Left lung (tissue), 10 donors: ENCODE data around the gene HPS4. TPM values are rescaled to one million over a fixed set of nuclear protein-coding genes. Genes with fewer than 3 reads are reported as not detected.

Experiments
- ATAC-seq: fragments of 200-7000 bp; cut with Tn5 transposase; one replicate; pipeline ENCODE4 v1.9.1; 2020; ENCODE audit warnings: moderate library complexity
- DNase-seq, 4 donors: peaks; one replicate each; pipeline ENCODE4 v3.0.0-alpha.2; 2013 to 2020
- H3K27ac ChIP-seq, 2 donors: fragments of 200-600 bp; sonication (generic) in 1 of 2; one replicate each; pipeline versions ENCODE4 v1.5.0 to v1.8.0; 2020 to 2021
- H3K27me3 ChIP-seq, 2 donors: fragments of 200-600 bp; sonication (generic) in 1 of 2; one replicate each; pipeline versions ENCODE4 v1.5.0 to v1.8.0; 2020 to 2021
- H3K36me3 ChIP-seq, 2 donors: fragments of 200-600 bp; sonication (generic) in 1 of 2; one replicate each; pipeline versions ENCODE4 v1.5.0 to v1.8.0; 2020 to 2021
- H3K4me1 ChIP-seq, 2 donors: fragments of 200-600 bp; one replicate each; pipeline ENCODE4 v1.8.0; 2021
- H3K4me3 ChIP-seq, 2 donors: fragments of 200-600 bp; sonication (generic) in 1 of 2; one replicate each; pipeline versions ENCODE4 v1.5.0 to v1.8.0; 2020 to 2021; ENCODE audit warnings: mild to moderate bottlenecking in 1 of 2
- H3K9me3 ChIP-seq, 2 donors: fragments of 200-600 bp; sonication (generic) in 1 of 2; one replicate each; pipeline versions ENCODE4 v1.5.0 to v1.8.0; 2020 to 2021
- intact Hi-C, 2 donors: fragments of 100-400 bp; cut with DNase I; formaldehyde crosslinking; loops; one replicate each; pipeline versions ENCODE4 v1.11.2 to v1.14.2; 2022
- polyA plus RNA-seq, 6 donors: library from polyadenylated mRNA; unstranded; fragments of 120-200 nt; gene quantifications; one replicate each; pipeline ENCODE4 v1.2.1, GENCODE V29; 2013; ENCODE audit not compliant: insufficient read length in 6 of 6
- total RNA-seq, 2 donors: library from RNA; stranded (reverse); fragmentation: NEBNext Ultra II Directional; extraction: Animal tissue kit (Norgen Biotek cat#: 25700); gene quantifications; one replicate each; pipeline ENCODE4 v1.2.1, GENCODE V29; 2021
- TF ChIP-seq, protein P1 (sequence below), 2 donors: fragments of 200-600 bp; sonication (generic) in 1 of 2; IDR thresholded peaks; one replicate each; pipeline versions ENCODE4 v1.5.0 to v1.8.0; 2021; ENCODE audit warnings: antibody characterized with exemption in 2 of 2
- donor health status: DM: no; HTN: yes; CAD: no.
- donor health status: DM: no; HTN: no; CAD: no.

The HPS4 gene
- total and polyA plus RNA-seq, 8 donors: 25.4 to 40.7 (median 34.4) TPM

DNA sequence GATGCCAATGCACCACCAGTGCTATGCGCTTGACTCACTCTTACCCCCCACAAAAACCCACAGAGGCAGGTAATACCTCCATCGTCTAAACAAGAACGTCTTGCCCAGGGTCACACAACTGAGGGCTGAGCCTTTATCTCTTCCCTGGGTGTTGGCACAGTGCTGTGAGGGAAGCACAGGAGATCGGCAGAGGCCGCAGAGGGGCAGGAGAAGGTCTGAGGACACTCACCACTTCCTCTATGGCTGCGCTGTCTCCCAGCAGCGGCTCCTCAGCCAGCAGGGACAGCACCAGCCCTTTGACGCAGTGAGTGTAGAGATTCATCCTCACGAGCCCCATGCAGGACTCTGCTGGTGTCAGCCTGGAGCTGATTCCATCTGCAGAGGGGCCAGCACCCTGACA lies 19.9 kb downstream of the HPS4 start:
- DNase-seq: no peak
- ATAC-seq: no peak
- H3K27ac ChIP-seq: no peak overlapping the region
- H3K4me1 ChIP-seq: no peaks in the 10 kb centered on the region
- no peaks in the 10 kb centered on the region for H3K9me3 ChIP-seq
- intact Hi-C loops: loop anchor here in 1 of 2 donors (10.0 kb wide), 1 partner anchor 69 kb away; no protein-coding TSS in a partner anchor
- no peaks in the 10 kb centered on the region for H3K27me3 ChIP-seq
- H3K36me3 ChIP-seq: peaks cover 0 to 84% of the 10 kb centered on the region in 2 donors
- no peak overlapping the region for H3K4me3 ChIP-seq
- TF ChIP-seq, protein P1, sequence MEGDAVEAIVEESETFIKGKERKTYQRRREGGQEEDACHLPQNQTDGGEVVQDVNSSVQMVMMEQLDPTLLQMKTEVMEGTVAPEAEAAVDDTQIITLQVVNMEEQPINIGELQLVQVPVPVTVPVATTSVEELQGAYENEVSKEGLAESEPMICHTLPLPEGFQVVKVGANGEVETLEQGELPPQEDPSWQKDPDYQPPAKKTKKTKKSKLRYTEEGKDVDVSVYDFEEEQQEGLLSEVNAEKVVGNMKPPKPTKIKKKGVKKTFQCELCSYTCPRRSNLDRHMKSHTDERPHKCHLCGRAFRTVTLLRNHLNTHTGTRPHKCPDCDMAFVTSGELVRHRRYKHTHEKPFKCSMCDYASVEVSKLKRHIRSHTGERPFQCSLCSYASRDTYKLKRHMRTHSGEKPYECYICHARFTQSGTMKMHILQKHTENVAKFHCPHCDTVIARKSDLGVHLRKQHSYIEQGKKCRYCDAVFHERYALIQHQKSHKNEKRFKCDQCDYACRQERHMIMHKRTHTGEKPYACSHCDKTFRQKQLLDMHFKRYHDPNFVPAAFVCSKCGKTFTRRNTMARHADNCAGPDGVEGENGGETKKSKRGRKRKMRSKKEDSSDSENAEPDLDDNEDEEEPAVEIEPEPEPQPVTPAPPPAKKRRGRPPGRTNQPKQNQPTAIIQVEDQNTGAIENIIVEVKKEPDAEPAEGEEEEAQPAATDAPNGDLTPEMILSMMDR (IDR thresholded peaks at IDR 0.05): no peak

DNA sequence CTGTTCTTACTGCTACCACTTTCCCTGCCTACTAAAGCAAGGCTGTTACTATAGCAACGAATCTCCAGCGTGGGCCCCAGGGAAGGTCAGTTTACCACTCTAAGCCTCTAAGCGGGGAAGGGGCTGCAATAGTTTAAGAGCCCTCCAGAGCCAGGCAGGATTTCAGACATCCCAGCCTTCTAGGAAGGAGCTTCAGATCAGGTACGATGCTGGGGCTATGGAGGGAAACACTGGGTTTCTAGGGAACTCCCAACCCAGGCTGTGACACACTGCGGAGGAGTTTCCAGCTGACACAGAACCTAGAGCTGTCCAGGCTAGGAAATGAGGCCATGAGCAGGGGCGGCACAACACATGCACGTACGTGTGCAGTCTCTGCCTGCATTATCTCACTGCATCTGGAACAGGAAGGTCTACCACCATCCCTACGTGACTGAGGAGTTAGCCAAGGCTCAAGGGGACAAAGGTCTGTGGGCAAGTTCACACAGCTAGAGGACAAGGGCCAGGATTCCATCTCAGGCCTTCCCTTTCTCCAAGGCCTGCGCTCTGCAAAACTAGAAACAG lies 20.4 kb downstream of the HPS4 start:
- Histone ChIP-seq H3K27ac (no peak overlapping the region), H3K36me3 (peaks cover 0 to 84% of the 10 kb centered on the region in 2 donors), H3K4me3 (no peak overlapping the region), H3K27me3 (no peaks in the 10 kb centered on the region), H3K4me1 (no peaks in the 10 kb centered on the region), H3K9me3 (no peaks in the 10 kb centered on the region)
- intact Hi-C loops: loop anchor here in 1 of 2 donors (10.0 kb wide), 1 partner anchor 68 kb away; no protein-coding TSS in a partner anchor
- ATAC-seq (no peak), DNase-seq (no peak)
- TF ChIP-seq, protein P1 (IDR thresholded peaks at IDR 0.05): no peak

DNA sequence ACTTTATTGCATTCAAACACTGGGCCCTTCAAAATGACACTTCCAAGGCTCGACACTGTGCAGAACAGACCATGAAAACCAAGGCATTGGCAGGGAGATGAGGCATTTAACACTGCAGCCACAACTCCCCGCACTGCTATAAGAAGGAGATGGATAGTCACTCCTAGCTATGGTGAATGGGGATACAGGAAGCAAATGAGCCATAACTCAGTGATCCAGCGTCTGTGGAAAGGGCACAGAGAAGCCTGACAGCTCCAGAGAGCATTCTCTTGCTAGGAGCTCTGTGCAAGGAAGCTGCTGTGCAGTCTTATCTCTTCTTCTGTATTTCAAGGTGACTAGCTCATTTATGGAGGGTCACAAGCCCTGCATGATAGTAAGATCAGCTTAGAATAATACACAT lies 20.9 kb downstream of the HPS4 start:
- Histone ChIP-seq H3K27ac (no peak overlapping the region), H3K4me1 (no peaks in the 10 kb centered on the region), H3K4me3 (no peak overlapping the region), H3K9me3 (no peaks in the 10 kb centered on the region), H3K27me3 (no peaks in the 10 kb centered on the region), H3K36me3 (peaks cover 0 to 84% of the 10 kb centered on the region in 2 donors)
- ATAC-seq (no peak), DNase-seq (no peak)
- TF ChIP-seq, protein P1 (IDR thresholded peaks at IDR 0.05): no peak
- intact Hi-C loops: loop anchor here in 1 of 2 donors (10.0 kb wide), 1 partner anchor 68 kb away; no protein-coding TSS in a partner anchor

DNA sequence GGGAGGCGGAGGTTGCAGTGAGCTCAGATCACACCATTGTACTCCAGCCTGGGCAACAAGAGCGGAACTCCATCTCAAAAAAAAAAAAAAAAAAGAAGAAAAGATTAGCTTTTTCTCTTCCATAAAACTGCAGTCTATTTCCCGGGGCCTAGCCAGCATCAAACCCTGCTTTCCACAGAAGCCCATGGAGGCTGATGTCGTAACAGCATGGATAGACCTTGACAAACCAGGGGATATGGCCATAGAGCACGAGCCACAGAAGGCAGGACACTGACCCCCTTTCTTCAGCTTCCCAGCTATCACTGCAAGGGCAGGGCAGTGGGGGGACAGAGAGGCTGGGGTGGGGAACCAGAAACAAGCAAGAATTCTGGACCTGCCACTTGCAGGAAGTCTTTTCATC lies 21.5 kb downstream of the HPS4 start:
- DNase-seq (no peak), ATAC-seq (no peak)
- intact Hi-C loops: loop anchor here in 1 of 2 donors (10.0 kb wide), 1 partner anchor 67 kb away; no protein-coding TSS in a partner anchor
- peaks cover 0 to 84% of the 10 kb centered on the region in 2 donors for H3K36me3 ChIP-seq
- no peaks in the 10 kb centered on the region for H3K4me1 ChIP-seq
- no peak overlapping the region for H3K4me3 ChIP-seq
- H3K9me3 ChIP-seq: no peaks in the 10 kb centered on the region
- TF ChIP-seq, protein P1 (IDR thresholded peaks at IDR 0.05): no peak
- no peak overlapping the region for H3K27ac ChIP-seq
- no peaks in the 10 kb centered on the region for H3K27me3 ChIP-seq

DNA sequence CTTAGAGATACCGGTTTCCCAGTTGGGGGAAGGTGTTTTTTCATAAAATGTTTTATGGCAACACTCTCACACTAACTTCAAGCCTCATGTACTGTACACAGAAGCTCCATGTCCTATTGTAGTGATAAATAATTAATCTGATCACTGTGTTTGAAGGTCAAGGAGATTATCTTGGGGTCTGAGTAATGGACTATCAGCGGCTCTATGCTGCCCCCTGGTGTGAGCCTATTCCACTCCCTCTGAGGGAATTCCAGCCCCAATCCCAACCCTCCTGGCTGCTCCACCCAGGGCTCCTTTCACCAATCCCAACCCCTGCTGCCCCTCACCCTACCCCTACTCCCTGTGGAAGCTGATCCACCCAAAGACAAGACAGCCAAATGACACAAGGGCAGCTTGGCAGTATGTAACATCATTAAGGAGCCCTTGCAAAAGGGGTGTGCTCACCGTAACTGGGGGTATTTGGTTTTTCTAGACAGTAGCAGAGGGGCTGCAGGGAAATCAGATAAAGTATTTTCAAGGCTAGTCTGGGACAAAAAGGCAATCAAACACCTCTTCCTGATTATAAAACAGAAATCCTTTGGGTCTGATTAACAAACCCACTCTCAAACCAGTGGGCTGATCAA lies 22.3 kb downstream of the HPS4 start:
- ATAC-seq: peak; percentile 89
- Histone ChIP-seq H3K27ac (no peak overlapping the region), H3K4me1 (no peaks in the 10 kb centered on the region), H3K27me3 (no peaks in the 10 kb centered on the region), H3K9me3 (no peaks in the 10 kb centered on the region), H3K4me3 (no peak overlapping the region), H3K36me3 (peaks cover 0 to 82% of the 10 kb centered on the region in 2 donors)
- intact Hi-C loops: loop anchor here in 1 of 2 donors (10.0 kb wide), 1 partner anchor 66 kb away; no protein-coding TSS in a partner anchor
- DNase-seq: peak in 1 of 4 donors; percentile 24
- TF ChIP-seq, protein P1 (IDR thresholded peaks at IDR 0.05): peak; percentile 58 to 70
